ENCODE data around the gene FHIT. TPM values are rescaled to one million over a fixed set of nuclear protein-coding genes. Genes with fewer than 3 reads are reported as not detected.

Gene FHIT
- total and polyA plus RNA-seq, 2 of the 4 experiments (the other 2 are of a cell fraction), result 0.07 TPM; not detected in 1

DNA sequence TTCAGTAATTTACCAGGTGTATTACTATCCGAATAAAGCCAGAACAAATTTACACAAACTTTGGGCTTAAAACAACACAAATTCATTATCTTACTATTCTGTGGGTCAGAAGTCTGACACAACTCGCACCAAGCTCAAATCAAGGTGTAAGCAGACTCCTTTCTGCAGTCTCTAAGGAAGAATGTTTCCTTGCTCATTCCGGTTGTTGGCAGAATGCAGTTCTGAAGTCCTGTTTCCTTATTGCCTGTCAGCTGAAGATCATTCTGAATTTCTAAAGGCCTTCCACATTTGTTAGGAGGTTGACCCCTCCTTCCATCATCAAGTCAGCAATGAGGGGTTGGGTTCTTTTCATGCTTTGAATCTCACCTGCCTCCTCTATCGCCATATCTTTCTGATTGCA, 183.2 kb downstream of the FHIT start:
- Histone ChIP-seq H3K9me1 (ENCODE audit: insufficient read depth, low read length) (no peaks in the 10 kb centered on the region), H3K23ac (ENCODE audit: low read depth, low read length) (no peak overlapping the region), H3K27ac (ENCODE audit: insufficient read depth, low read length) (no peak overlapping the region), H3K36me3 (ENCODE audit: control insufficient read depth, insufficient read depth, low read length) (no peaks in the 10 kb centered on the region), H2BK15ac (ENCODE audit: low read depth, low read length) (no peak overlapping the region), H2AK5ac (ENCODE audit: low read depth, low read length) (no peak overlapping the region), H3K18ac (ENCODE audit: low read depth, low read length) (no peak overlapping the region), H3K79me1 (ENCODE audit: low read depth in 1 of 2, low read length in 2 of 2) (no peaks in the 10 kb centered on the region), H3K4me2 (ENCODE audit: low read depth, low read length) (no peak overlapping the region), H2AFZ (replicated peaks; ENCODE audit: low read length, poor library complexity) (no peak overlapping the region), H2BK5ac (ENCODE audit: low read depth, low read length, poor library complexity, severe bottlenecking) (no peak overlapping the region), H4K5ac (ENCODE audit: low read depth, low read length) (no peak overlapping the region), H3K14ac (replicated peaks; ENCODE audit: low read depth, low read length) (no peak overlapping the region), H3K9ac (ENCODE audit: low read depth, low read length) (no peak overlapping the region), H2AK9ac (replicated peaks; ENCODE audit: low read depth, low read length, poor library complexity) (no peak overlapping the region), H4K8ac (ENCODE audit: low read depth in 2 of 2, low read length in 2 of 2) (no peak overlapping the region), H2BK120ac (ENCODE audit: low read depth, low read length) (no peak overlapping the region), H3K56ac (ENCODE audit: extremely low read depth, insufficient read depth, low read length) (no peak overlapping the region), H3K4me3 (ENCODE audit: insufficient read depth, low read depth, low read length) (no peak overlapping the region), H3K4ac (ENCODE audit: low read depth, low read length) (no peak overlapping the region), H4K20me1 (ENCODE audit: insufficient read depth, low read length) (no peaks in the 10 kb centered on the region), H3K27me3 (ENCODE audit: control insufficient read depth, insufficient read depth, low read length) (no peaks in the 10 kb centered on the region), H4K91ac (ENCODE audit: insufficient read depth, low read depth, low read length) (no peak overlapping the region), H2BK20ac (ENCODE audit: low read depth, low read length) (no peak overlapping the region), H3K4me1 (ENCODE audit: control insufficient read depth, insufficient read depth, low read length) (no peaks in the 10 kb centered on the region), H3K9me3 (ENCODE audit: control insufficient read depth, insufficient read depth, low read length) (peaks cover 2% of the 10 kb centered on the region)
- DNase-seq (no peak), ATAC-seq (ENCODE audit: low read depth) (no peak)
- in situ Hi-C loops (cut with MboI; ENCODE audit: low sequenced_read_pairs) (no loop called here), dilution Hi-C loops (cut with HindIII; ENCODE audit: low sequenced_read_pairs, unreplicated experiment) (no loop called here), intact Hi-C loops (cut with micrococcal nuclease) (no loop called here)
- BruUV-seq (replicated peaks), result no TSS peak
- POLR2A ChIA-PET (ENCODE audit: unreplicated experiment), result no interaction called here
- WGBS, 2 experiments (ENCODE audit: extremely low coverage in 2 of 2, insufficient read length in 1 of 2), result 17% methylated on average over 1 of the region's 4 CpGs; no CpG with 5 or more reads in 1 of the 2 experiments
- TF ChIP-seq MAZ (IDR thresholded peaks at IDR 0.05; ENCODE audit: borderline replicate concordance, low read depth, low read length), result no peak
- TF ChIP-seq RFX5 (IDR thresholded peaks at IDR 0.05; ENCODE audit: low read depth, low read length), result no peak
- no peak for TF ChIP-seq NFE2L2 (IDR thresholded peaks at IDR 0.05; ENCODE audit: low read depth, low read length)
- no peak for TF ChIP-seq RAD21 (IDR thresholded peaks at IDR 0.05; ENCODE audit: low read length)
- no peak for TF ChIP-seq CHD1 (IDR thresholded peaks at IDR 0.05; ENCODE audit: low read depth, low read length)
- TF ChIP-seq MXI1 (IDR thresholded peaks at IDR 0.05; ENCODE audit: borderline replicate concordance, low read depth, low read length), result no peak
- TF ChIP-seq, protein P1, sequence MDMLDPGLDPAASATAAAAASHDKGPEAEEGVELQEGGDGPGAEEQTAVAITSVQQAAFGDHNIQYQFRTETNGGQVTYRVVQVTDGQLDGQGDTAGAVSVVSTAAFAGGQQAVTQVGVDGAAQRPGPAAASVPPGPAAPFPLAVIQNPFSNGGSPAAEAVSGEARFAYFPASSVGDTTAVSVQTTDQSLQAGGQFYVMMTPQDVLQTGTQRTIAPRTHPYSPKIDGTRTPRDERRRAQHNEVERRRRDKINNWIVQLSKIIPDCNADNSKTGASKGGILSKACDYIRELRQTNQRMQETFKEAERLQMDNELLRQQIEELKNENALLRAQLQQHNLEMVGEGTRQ (IDR thresholded peaks at IDR 0.05; ENCODE audit: low read depth, low read length), result no peak
- CTCF ChIA-PET, result no interaction called here
